ENCODE measurements around the gene GNA12.

DNA sequence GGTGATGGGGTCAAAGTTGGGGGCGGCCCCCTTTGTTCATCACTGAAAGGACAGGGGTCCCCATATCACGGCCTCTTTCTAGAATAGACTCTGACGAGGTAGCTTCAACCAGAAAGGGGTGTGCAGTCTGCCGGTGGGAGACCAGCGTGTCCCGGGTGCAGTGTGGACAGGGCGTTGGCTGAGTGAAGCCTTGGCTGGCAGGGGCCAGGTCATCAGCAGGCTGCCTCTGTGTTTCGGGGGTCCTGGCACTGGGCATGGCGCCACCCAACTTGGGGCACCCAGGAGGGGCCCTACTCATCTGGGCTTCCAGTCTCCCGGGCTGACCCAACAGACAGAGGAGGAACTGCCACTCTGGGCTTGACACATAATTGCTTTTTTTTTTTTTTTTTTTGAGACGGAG, 159.6 kb downstream of the GNA12 start:
- TF ChIP-seq EP300 (IDR thresholded peaks at IDR 0.05; ENCODE audit: borderline replicate concordance) (no peak), YY1 (IDR thresholded peaks at IDR 0.05; ENCODE audit: low read depth) (no peak), REST (IDR thresholded peaks at IDR 0.05; ENCODE audit: low read depth) (no peak), USF1 (IDR thresholded peaks at IDR 0.05) (no peak)

Measured in Ishikawa (cell line).